Measurements from ENCODE around the gene CFAP58. TPM values are rescaled to one million over a fixed set of nuclear protein-coding genes. Genes with fewer than 3 reads are reported as not detected.

Gene CFAP58
- total and polyA plus RNA-seq, 2 of the 13 experiments (the other 11 are each of a cell fraction or from before 2014, with no cell fraction given): 0.03 TPM; not detected in 1

DNA sequence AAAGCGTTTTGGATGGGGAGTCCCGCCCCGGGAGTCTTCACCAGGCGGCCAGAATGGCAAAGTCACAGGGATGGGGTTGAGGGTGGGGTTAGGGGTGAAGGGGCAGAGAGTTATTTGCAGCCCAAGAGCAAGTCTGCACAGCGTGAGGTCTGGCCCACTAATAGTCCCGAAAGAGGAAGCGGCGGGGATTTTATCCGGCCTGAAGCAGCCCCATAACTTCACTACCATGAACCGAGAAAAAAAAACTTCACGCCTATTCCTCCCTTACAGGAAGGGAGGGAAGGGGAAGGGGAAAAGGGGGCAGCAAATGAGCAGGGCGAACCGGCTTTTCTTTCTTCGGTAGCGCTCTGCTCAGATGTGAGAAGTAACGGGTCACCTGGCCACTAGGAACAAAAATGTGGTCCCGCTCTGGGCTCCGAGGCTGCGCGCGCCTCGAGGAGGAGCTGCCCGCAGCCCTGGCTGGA, 16.1 kb upstream of the CFAP58 start (continued):
- TF ChIP-seq MED1 (CRISPR knock-in tag; IDR thresholded peaks at IDR 0.05): 0 out of 2 replicates have a peak, but pooled peaks have one; percentile 8
- no peak for TF ChIP-seq KLF13 (CRISPR knock-in tag; IDR thresholded peaks at IDR 0.05)
- 0 out of 2 replicates have a peak, but pooled peaks have one; percentile 5 for TF ChIP-seq HDAC1 (CRISPR knock-in tag; IDR thresholded peaks at IDR 0.05)
- TF ChIP-seq RFXAP (CRISPR knock-in tag; IDR thresholded peaks at IDR 0.05; ENCODE audit: borderline replicate concordance): 0 out of 2 replicates have a peak, but pooled peaks have one; percentile 28
- no peak for TF ChIP-seq IRF1 (CRISPR knock-in tag; IDR thresholded peaks at IDR 0.05; ENCODE audit: low read depth)
- TF ChIP-seq, protein P1, sequence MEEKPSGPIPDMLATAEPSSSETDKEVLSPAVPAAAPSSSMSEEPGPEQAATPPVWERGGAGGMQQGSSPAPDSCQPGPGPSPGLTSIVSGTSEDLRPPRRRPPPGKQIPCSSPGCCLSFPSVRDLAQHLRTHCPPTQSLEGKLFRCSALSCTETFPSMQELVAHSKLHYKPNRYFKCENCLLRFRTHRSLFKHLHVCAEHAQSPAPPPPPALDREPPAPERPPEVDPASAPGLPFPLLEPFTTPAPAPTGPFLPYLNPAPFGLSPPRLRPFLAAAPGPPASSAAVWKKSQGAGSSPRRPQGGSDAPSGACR (CRISPR knock-in tag; IDR thresholded peaks at IDR 0.05): 0 out of 2 replicates have a peak, but pooled peaks have one; percentile 33
- no peak for TF ChIP-seq ZNF224 (CRISPR knock-in tag; IDR thresholded peaks at IDR 0.05)
- TF ChIP-seq ZGPAT (CRISPR knock-in tag; IDR thresholded peaks at IDR 0.05): 0 out of 2 replicates have a peak, but pooled peaks have one; percentile 11
- no peak for TF ChIP-seq ZFP36L2 (CRISPR knock-in tag; IDR thresholded peaks at IDR 0.05)
- TF ChIP-seq ETV6 (CRISPR knock-in tag; conservative IDR thresholded peaks at IDR 0.05): no peak
- TF ChIP-seq TOE1 (CRISPR knock-in tag; IDR thresholded peaks at IDR 0.05): no peak
- TF ChIP-seq HOMEZ (CRISPR knock-in tag; IDR thresholded peaks at IDR 0.05; ENCODE audit: low read depth): no peak
- no peak for TF ChIP-seq MAZ (IDR thresholded peaks at IDR 0.05; ENCODE audit: borderline replicate concordance, low read depth, low read length)
- TF ChIP-seq MAZ (CRISPR knock-in tag; IDR thresholded peaks at IDR 0.05; ENCODE audit: low read depth): peak; percentile 20; the same call in 1 of the 2 replicates
- TF ChIP-seq ZNF646 (CRISPR knock-in tag; IDR thresholded peaks at IDR 0.05): peak; percentile 17; the same call in 1 of the 2 replicates
- TF ChIP-seq ZNF816 (CRISPR knock-in tag; IDR thresholded peaks at IDR 0.05; ENCODE audit: borderline replicate concordance): 0 out of 2 replicates have a peak, but pooled peaks have one; percentile 29
- TF ChIP-seq ZNF616 (CRISPR knock-in tag; IDR thresholded peaks at IDR 0.05; ENCODE audit: low read depth): no peak
